HepG2 (cell line): ENCODE data around the gene AXIN1. TPM values are rescaled to one million over a fixed set of nuclear protein-coding genes. Genes with fewer than 3 reads are reported as not detected.

Source experiments
- AGO1 ChIP-seq: fragments of 200-400 bp; formaldehyde crosslinking; IDR thresholded peaks from 2 replicates; pipeline ENCODE4 v1.6.1; 2017; ENCODE audit warnings: mild to moderate bottlenecking, low read depth, low read length, moderate library complexity; ENCODE audit not compliant: poor library complexity, severe bottlenecking
- DNMT3B ChIP-seq: conservative IDR thresholded peaks from 2 replicates; pipeline ENCODE4 v1.6.1; 2016; ENCODE audit warnings: missing biosample characterization, control low read depth
- EHMT2 ChIP-seq: fragments of 200-600 bp; sonication (generic); IDR thresholded peaks from 2 replicates; pipeline ENCODE4 v1.7.0; 2017; ENCODE audit warnings: antibody characterized with exemption, low read depth, low read length, borderline replicate concordance
- FOXO1 ChIP-seq: sonication (generic); formaldehyde crosslinking; IDR thresholded peaks from 2 replicates; pipeline ENCODE4 v1.4.0; 2020; ENCODE audit warnings: missing genetic modification reagents
- JARID2 ChIP-seq: sonication (generic); formaldehyde crosslinking; IDR thresholded peaks from 2 replicates; pipeline ENCODE4 v1.8.1; 2023; ENCODE audit warnings: missing genetic modification reagents, inconsistent platforms; ENCODE audit not compliant: insufficient replicate concordance
- SRY ChIP-seq: sonication (generic); formaldehyde crosslinking; IDR thresholded peaks from 2 replicates; pipeline ENCODE4 v1.8.0; 2022; ENCODE audit warnings: mild to moderate bottlenecking, missing genetic modification reagents
- TRIM22 ChIP-seq: fragments of 450-650 bp; IDR thresholded peaks from 2 replicates; pipeline ENCODE4 v1.6.1; 2017
- ZBTB8A ChIP-seq: sonication (generic); formaldehyde crosslinking; IDR thresholded peaks from 2 replicates; pipeline ENCODE4 v1.4.0; 2020; ENCODE audit warnings: mild to moderate bottlenecking, low read depth, missing genetic modification reagents, borderline replicate concordance
- ZFP1 ChIP-seq: IDR thresholded peaks from 2 replicates; pipeline ENCODE4 v1.6.1; 2016
- ZFY ChIP-seq: sonication (generic); formaldehyde crosslinking; IDR thresholded peaks from 2 replicates; pipeline ENCODE4 v1.4.0; 2020; ENCODE audit warnings: missing genetic modification reagents
- ZKSCAN8 ChIP-seq: IDR thresholded peaks from 2 replicates; pipeline ENCODE4 v1.6.1; 2016; ENCODE audit warnings: borderline replicate concordance, missing genetic modification reagents, missing compliant biosample characterization
- ZNF550 ChIP-seq: sonication (generic); formaldehyde crosslinking; IDR thresholded peaks from 2 replicates; pipeline ENCODE4 v1.4.0; 2020; ENCODE audit warnings: mild to moderate bottlenecking, missing genetic modification reagents, borderline replicate concordance
- ZNF660 ChIP-seq: sonication (generic); formaldehyde crosslinking; IDR thresholded peaks from 2 replicates; pipeline ENCODE4 v1.5.1; 2020; ENCODE audit warnings: mild to moderate bottlenecking, low read depth, missing genetic modification reagents, borderline replicate concordance
- ZSCAN12 ChIP-seq: sonication (generic); formaldehyde crosslinking; IDR thresholded peaks from 2 replicates; pipeline ENCODE4 v1.9.0; 2021; ENCODE audit warnings: mild to moderate bottlenecking, missing genetic modification reagents
- ZSCAN9 ChIP-seq: IDR thresholded peaks from 2 replicates; pipeline ENCODE4 v1.6.1; 2016; ENCODE audit warnings: borderline replicate concordance
- polyA plus RNA-seq, 8 experiments: library from polyadenylated mRNA; depleted of rRNA in 3 of 8; stranded (reverse) in 7 of 8; unstranded in 1 of 8; fragments of >200 nt; fragmentation: Illumina TruSeq in 4 of 8; extraction: Trizol in 4 of 8; gene quantifications; 2 replicates each; pipeline versions ENCODE4 v1.2.1 to v1.2.3, GENCODE V29; 2011 to 2016; ENCODE audit warnings: low read depth in 4 of 8, missing spikeins in 1 of 8, mixed read lengths in 1 of 8; ENCODE audit not compliant: insufficient read depth in 1 of 8
- total RNA-seq, 5 experiments: library from RNA; depleted of rRNA; stranded (reverse); fragments of >200 nt; fragmentation: Illumina TruSeq; extraction: Trizol; gene quantifications; 2 replicates each; pipeline ENCODE4 v1.2.3, GENCODE V29; 2016; ENCODE audit warnings: low read depth in 1 of 5
- TF ChIP-seq, protein P1 (sequence below): sonication (generic); formaldehyde crosslinking; IDR thresholded peaks from 2 replicates; pipeline ENCODE4 v1.5.1; 2020; ENCODE audit warnings: mild to moderate bottlenecking, missing genetic modification reagents, borderline replicate concordance
- TF ChIP-seq, protein P2 (sequence below): sonication (generic); formaldehyde crosslinking; IDR thresholded peaks from 2 replicates; pipeline ENCODE4 v1.8.0; 2023; ENCODE audit warnings: mild to moderate bottlenecking, missing genetic modification reagents

Gene AXIN1
- total and polyA plus RNA-seq, 2 of the 13 experiments (the other 11 are each of a cell fraction or from before 2014, with no cell fraction given): 24.0 to 26.0 TPM

- TF ChIP-seq ZBTB8A (CRISPR knock-in tag) (no peak), TRIM22 (no peak), EHMT2 (no peak), ZFY (CRISPR knock-in tag) (peak; percentile 58), ZKSCAN8 (CRISPR knock-in tag) (no peak), FOXO1 (no peak; the same call in 1 of the 2 replicates), ZSCAN9 (CRISPR knock-in tag) (no peak), AGO1 (no peak), SRY (peak; percentile 63; the same call in 1 of the 2 replicates), ZFP1 (CRISPR knock-in tag) (no peak), JARID2 (CRISPR knock-in tag) (no peak), ZNF550 (no peak), ZSCAN12 (no peak), ZNF660 (CRISPR knock-in tag) (no peak), DNMT3B (CRISPR knock-in tag) (no peak)
- TF ChIP-seq, protein P1, sequence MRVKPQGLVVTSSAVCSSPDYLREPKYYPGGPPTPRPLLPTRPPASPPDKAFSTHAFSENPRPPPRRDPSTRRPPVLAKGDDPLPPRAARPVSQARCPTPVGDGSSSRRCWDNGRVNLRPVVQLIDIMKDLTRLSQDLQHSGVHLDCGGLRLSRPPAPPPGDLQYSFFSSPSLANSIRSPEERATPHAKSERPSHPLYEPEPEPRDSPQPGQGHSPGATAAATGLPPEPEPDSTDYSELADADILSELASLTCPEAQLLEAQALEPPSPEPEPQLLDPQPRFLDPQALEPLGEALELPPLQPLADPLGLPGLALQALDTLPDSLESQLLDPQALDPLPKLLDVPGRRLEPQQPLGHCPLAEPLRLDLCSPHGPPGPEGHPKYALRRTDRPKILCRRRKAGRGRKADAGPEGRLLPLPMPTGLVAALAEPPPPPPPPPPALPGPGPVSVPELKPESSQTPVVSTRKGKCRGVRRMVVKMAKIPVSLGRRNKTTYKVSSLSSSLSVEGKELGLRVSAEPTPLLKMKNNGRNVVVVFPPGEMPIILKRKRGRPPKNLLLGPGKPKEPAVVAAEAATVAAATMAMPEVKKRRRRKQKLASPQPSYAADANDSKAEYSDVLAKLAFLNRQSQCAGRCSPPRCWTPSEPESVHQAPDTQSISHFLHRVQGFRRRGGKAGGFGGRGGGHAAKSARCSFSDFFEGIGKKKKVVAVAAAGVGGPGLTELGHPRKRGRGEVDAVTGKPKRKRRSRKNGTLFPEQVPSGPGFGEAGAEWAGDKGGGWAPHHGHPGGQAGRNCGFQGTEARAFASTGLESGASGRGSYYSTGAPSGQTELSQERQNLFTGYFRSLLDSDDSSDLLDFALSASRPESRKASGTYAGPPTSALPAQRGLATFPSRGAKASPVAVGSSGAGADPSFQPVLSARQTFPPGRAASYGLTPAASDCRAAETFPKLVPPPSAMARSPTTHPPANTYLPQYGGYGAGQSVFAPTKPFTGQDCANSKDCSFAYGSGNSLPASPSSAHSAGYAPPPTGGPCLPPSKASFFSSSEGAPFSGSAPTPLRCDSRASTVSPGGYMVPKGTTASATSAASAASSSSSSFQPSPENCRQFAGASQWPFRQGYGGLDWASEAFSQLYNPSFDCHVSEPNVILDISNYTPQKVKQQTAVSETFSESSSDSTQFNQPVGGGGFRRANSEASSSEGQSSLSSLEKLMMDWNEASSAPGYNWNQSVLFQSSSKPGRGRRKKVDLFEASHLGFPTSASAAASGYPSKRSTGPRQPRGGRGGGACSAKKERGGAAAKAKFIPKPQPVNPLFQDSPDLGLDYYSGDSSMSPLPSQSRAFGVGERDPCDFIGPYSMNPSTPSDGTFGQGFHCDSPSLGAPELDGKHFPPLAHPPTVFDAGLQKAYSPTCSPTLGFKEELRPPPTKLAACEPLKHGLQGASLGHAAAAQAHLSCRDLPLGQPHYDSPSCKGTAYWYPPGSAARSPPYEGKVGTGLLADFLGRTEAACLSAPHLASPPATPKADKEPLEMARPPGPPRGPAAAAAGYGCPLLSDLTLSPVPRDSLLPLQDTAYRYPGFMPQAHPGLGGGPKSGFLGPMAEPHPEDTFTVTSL (CRISPR knock-in tag): no peak
- TF ChIP-seq, protein P2, sequence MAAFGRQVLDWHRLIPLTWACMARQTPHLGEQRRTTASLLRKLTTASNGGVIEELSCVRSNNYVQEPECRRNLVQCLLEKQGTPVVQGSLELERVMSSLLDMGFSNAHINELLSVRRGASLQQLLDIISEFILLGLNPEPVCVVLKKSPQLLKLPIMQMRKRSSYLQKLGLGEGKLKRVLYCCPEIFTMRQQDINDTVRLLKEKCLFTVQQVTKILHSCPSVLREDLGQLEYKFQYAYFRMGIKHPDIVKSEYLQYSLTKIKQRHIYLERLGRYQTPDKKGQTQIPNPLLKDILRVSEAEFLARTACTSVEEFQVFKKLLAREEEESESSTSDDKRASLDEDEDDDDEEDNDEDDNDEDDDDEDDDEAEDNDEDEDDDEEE (CRISPR knock-in tag): peak; percentile 76; the same call in 1 of the 2 replicates
Observed at GRCh38 chr16:359871-360697, 7.6 kb upstream of the AXIN1 start (continued).
